OCI-LY7 (cell line): ENCODE results near the gene SPOCK1. TPM values are rescaled to one million over a fixed set of nuclear protein-coding genes. Genes with fewer than 3 reads are reported as not detected.

ENCODE experiments used
- BruUV-seq: library from RNA; stranded (reverse); fragments of 400-500 nt; replicated peaks from 2 replicates; lab custom pipeline; 2021; lab: Mats Ljungman, UMichigan
- CTCF ChIA-PET: fragments of 300-600 bp; sonication (Branson Sonifier 250); formaldehyde crosslinking; loops from one replicate; lab custom pipeline; 2022; ENCODE audit warnings: antibody characterized with exemption; ENCODE audit not compliant: unreplicated experiment; lab: Charles Lee
- POLR2A ChIA-PET: fragments of 300-600 bp; sonication (Branson Sonifier 250); formaldehyde crosslinking; loops from one replicate; lab custom pipeline; 2022; ENCODE audit warnings: antibody characterized with exemption; lab: Charles Lee
- DNase-seq: peaks from one replicate; pipeline ENCODE4 v3.0.0-alpha.2; 2015; ENCODE audit warnings: low spot score
- H2AFZ ChIP-seq: fragments of 200-600 bp; sonication (generic), shearing (Covaris generic); 2 replicates; pipeline ENCODE4 v1.6.1; 2014; ENCODE audit warnings: mild to moderate bottlenecking, antibody characterized with exemption, low read length, moderate library complexity
- H3K27ac ChIP-seq: fragments of 200-600 bp; sonication (generic); 2 replicates; pipeline ENCODE4 v1.5.1; 2014; ENCODE audit warnings: mixed run types, low read depth, mild to moderate bottlenecking, moderate library complexity, low read length, inconsistent platforms; ENCODE audit not compliant: poor library complexity, severe bottlenecking
- H3K36me3 ChIP-seq: fragments of 200-600 bp; sonication (generic); 2 replicates; pipeline ENCODE4 v1.6.1; 2014; ENCODE audit warnings: mild to moderate bottlenecking, antibody characterized with exemption, low read length, moderate library complexity, mixed read lengths; ENCODE audit not compliant: insufficient read depth
- H3K4me1 ChIP-seq: fragments of 200-600 bp; sonication (generic); 2 replicates; pipeline ENCODE4 v1.5.1; 2014; ENCODE audit warnings: mild to moderate bottlenecking, low read length; ENCODE audit not compliant: insufficient read depth, poor library complexity, severe bottlenecking
- H3K4me2 ChIP-seq: fragments of 200-600 bp; sonication (generic); 2 replicates; pipeline ENCODE4 v1.6.1; 2014; ENCODE audit warnings: mild to moderate bottlenecking, low read length
- H3K4me3 ChIP-seq: fragments of 200-600 bp; sonication (generic); 2 replicates; pipeline ENCODE4 v1.5.1; 2014; ENCODE audit warnings: mild to moderate bottlenecking, low read depth, low read length; ENCODE audit not compliant: poor library complexity, severe bottlenecking
- H3K79me2 ChIP-seq: fragments of 200-600 bp; sonication (generic); 2 replicates; pipeline ENCODE4 v1.6.1; 2016; ENCODE audit warnings: low read depth, mild to moderate bottlenecking, low read length, moderate library complexity, mixed read lengths; ENCODE audit not compliant: insufficient read depth
- H3K9me2 ChIP-seq: fragments of 200-600 bp; sonication (generic); 2 replicates; pipeline ENCODE4 v1.6.1; 2016; ENCODE audit warnings: mild to moderate bottlenecking, low read length, mixed read lengths; ENCODE audit not compliant: insufficient read depth
- H3K9me3 ChIP-seq: fragments of 200-600 bp; sonication (generic); 2 replicates; pipeline ENCODE4 v1.6.1; 2014; ENCODE audit warnings: mild to moderate bottlenecking, mixed run types, low read length, mixed read lengths
- H4K20me1 ChIP-seq: fragments of 200-600 bp; sonication (generic); 2 replicates; pipeline ENCODE4 v1.6.1; 2014; ENCODE audit warnings: mild to moderate bottlenecking, antibody characterized with exemption, low read length, moderate library complexity, mixed read lengths; ENCODE audit not compliant: insufficient read depth
- CTCF ChIP-seq: fragments of 200-600 bp; sonication (generic); conservative IDR thresholded peaks from 2 replicates; pipeline ENCODE4 v1.5.1; 2014; ENCODE audit warnings: mild to moderate bottlenecking, antibody characterized with exemption, low read length, moderate library complexity, mixed read lengths
- EZH2phosphoT487 ChIP-seq: fragments of 200-600 bp; sonication (generic); IDR thresholded peaks from 2 replicates; pipeline ENCODE4 v1.6.1; 2018; ENCODE audit warnings: low read depth, borderline replicate concordance, mild to moderate bottlenecking, mixed run types, antibody characterized with exemption, low read length, moderate library complexity, mixed read lengths
- intact Hi-C: fragments of 100-400 bp; cut with micrococcal nuclease; formaldehyde crosslinking; loops from one replicate; pipeline ENCODE4 v1.10.0; 2022; ENCODE audit not compliant: unreplicated experiment
- total RNA-seq, 2 experiments: library from RNA; depleted of rRNA in 1 of 2; stranded (reverse); fragments of >200 nt in 1 of 2; shearing (Covaris generic) in 1 of 2; gene quantifications; 2 replicates each; pipeline ENCODE4 v1.2.3, GENCODE V29; 2014 to 2022

The SPOCK1 gene
- total RNA-seq, 2 experiments from 2014 or later: 0.29 to 1.5 TPM

GRCh38 chr5:137344723-137345322, 154.3 kb downstream of the SPOCK1 start:
- H3K79me2 ChIP-seq: no peaks in the 10 kb centered on the region
- intact Hi-C loops: no loop called here
- no peak overlapping the region for H2AFZ ChIP-seq
- TF ChIP-seq CTCF (peak; percentile 81), EZH2phosphoT487 (no peak)
- no peak overlapping the region for H3K27ac ChIP-seq
- H3K4me3 ChIP-seq: no peak overlapping the region
- H3K9me3 ChIP-seq: no peaks in the 10 kb centered on the region
- CTCF ChIA-PET: no interaction called here
- DNase-seq: peak; percentile 27
- no peak overlapping the region for H3K4me2 ChIP-seq
- H3K36me3 ChIP-seq: no peaks in the 10 kb centered on the region
- no TSS peak for BruUV-seq
- POLR2A ChIA-PET: no interaction called here
- H3K4me1 ChIP-seq: no peaks in the 10 kb centered on the region
- H4K20me1 ChIP-seq: no peaks in the 10 kb centered on the region
- no peaks in the 10 kb centered on the region for H3K9me2 ChIP-seq

GRCh38 chr5:137344021-137344420, 155.1 kb downstream of the SPOCK1 start:
- no TSS peak for BruUV-seq

More at GRCh38 chr5:137344021-137344420, 155.1 kb downstream of the SPOCK1 start:
- POLR2A ChIA-PET: no interaction called here
- CTCF ChIA-PET: no interaction called here
- Histone ChIP-seq H3K4me1 (no peaks in the 10 kb centered on the region), H2AFZ (no peak overlapping the region), H3K79me2 (no peaks in the 10 kb centered on the region), H3K4me2 (no peak overlapping the region), H3K27ac (no peak overlapping the region), H3K4me3 (no peak overlapping the region), H3K9me3 (no peaks in the 10 kb centered on the region), H4K20me1 (no peaks in the 10 kb centered on the region), H3K9me2 (no peaks in the 10 kb centered on the region), H3K36me3 (no peaks in the 10 kb centered on the region)
- no peak for DNase-seq
- intact Hi-C loops: no loop called here
- no peak for TF ChIP-seq EZH2phosphoT487
- no peak for TF ChIP-seq CTCF
